K562 (cell line): ENCODE measurements around the gene SERPIND1. TPM values are rescaled to one million over a fixed set of nuclear protein-coding genes. Genes with fewer than 3 reads are reported as not detected.

ENCODE experiments used
- HIVEP1 ChIP-seq: fragments of 250-450 bp; sonication (Bioruptor Pico); IDR thresholded peaks from 2 replicates; pipeline ENCODE4 v1.4.0; 2020; ENCODE audit warnings: mild to moderate bottlenecking
- L3MBTL2 ChIP-seq: fragments of 450-650 bp; IDR thresholded peaks from 2 replicates; pipeline ENCODE4 v1.6.1; 2016; ENCODE audit warnings: mild to moderate bottlenecking, moderate library complexity
- RBM15 ChIP-seq: fragments of 200-400 bp; formaldehyde crosslinking; IDR thresholded peaks from 2 replicates; pipeline ENCODE4 v1.6.1; 2018; ENCODE audit warnings: mild to moderate bottlenecking, low read length, moderate library complexity; ENCODE audit not compliant: insufficient read depth
- TAL1 ChIP-seq: fragments of 450-650 bp; IDR thresholded peaks from 2 replicates; pipeline ENCODE4 v1.6.1; 2016; ENCODE audit warnings: mild to moderate bottlenecking
- ZBTB17 ChIP-seq: fragments of 450-650 bp; formaldehyde crosslinking; IDR thresholded peaks from 2 replicates; pipeline ENCODE4 v1.4.0; 2020; ENCODE audit warnings: mild to moderate bottlenecking
- ZC3H4 ChIP-seq: sonication (generic); formaldehyde crosslinking; IDR thresholded peaks from 2 replicates; pipeline ENCODE4 v1.9.0; 2021; ENCODE audit warnings: missing genetic modification reagents, borderline replicate concordance
- polyA plus RNA-seq, 8 experiments: library from polyadenylated mRNA; depleted of rRNA in 4 of 8; stranded (reverse) in 5 of 8; unstranded in 3 of 8; fragments of >200 nt; fragmentation: Nextera tagmentation in 2 of 8; fragmentation: Illumina TruSeq in 1 of 8; extraction: Ambion mirVana in 2 of 8; extraction: Trizol in 1 of 8; gene quantifications; 2 replicates each; pipeline versions ENCODE4 v1.2.1 to v1.2.3, GENCODE V29; 2011 to 2014; ENCODE audit warnings: inconsistent platforms in 1 of 8, missing spikeins in 1 of 8
- total RNA-seq, 7 experiments: library from RNA; depleted of rRNA in 6 of 7; stranded (reverse); fragments of >200 nt in 6 of 7; fragmentation: Illumina TruSeq in 2 of 7; extraction: Trizol in 2 of 7; gene quantifications; 2 replicates each; pipeline versions ENCODE4 v1.2.1 to v1.2.3, GENCODE V29; 2011 to 2021; ENCODE audit warnings: low replicate concordance in 1 of 7
- TF ChIP-seq, protein P1 (sequence below): fragments of 250-450 bp; sonication (Bioruptor Pico); IDR thresholded peaks from 2 replicates; pipeline ENCODE4 v1.4.0; 2020
- TF ChIP-seq, protein P2 (sequence below): fragments of 150-350 bp; conservative IDR thresholded peaks from 2 replicates; pipeline ENCODE4 v1.6.1; 2014; ENCODE audit warnings: low read length
- TF ChIP-seq, protein P3 (sequence below): fragments of 250-450 bp; sonication (Bioruptor Pico); IDR thresholded peaks from 2 replicates; pipeline ENCODE4 v1.4.0; 2020; ENCODE audit warnings: mild to moderate bottlenecking, moderate library complexity
- TF ChIP-seq, protein P4 (sequence below), 3 experiments: fragments of 200-800 bp in 1 of 3; fragments of 250-450 bp in 1 of 3; fragments of 450-650 bp in 1 of 3; sonication (Bioruptor Pico) in 1 of 3; sonication (Bioruptor generic) in 1 of 3; formaldehyde crosslinking in 1 of 3; IDR thresholded peaks; 2 replicates each; pipeline versions ENCODE4 v1.6.1 to v1.8.0; 2016 to 2022; ENCODE audit warnings: mild to moderate bottlenecking in 2 of 3, missing genetic modification characterization in 2 of 3, missing compliant biosample characterization in 1 of 3, moderate library complexity in 1 of 3

SERPIND1 gene
- total and polyA plus RNA-seq, 9 of the 15 experiments (the other 6 are each of a cell fraction or from before 2014, with no cell fraction given) = 0.04 to 0.11 (median 0.09) TPM; not detected in 6

DNA sequence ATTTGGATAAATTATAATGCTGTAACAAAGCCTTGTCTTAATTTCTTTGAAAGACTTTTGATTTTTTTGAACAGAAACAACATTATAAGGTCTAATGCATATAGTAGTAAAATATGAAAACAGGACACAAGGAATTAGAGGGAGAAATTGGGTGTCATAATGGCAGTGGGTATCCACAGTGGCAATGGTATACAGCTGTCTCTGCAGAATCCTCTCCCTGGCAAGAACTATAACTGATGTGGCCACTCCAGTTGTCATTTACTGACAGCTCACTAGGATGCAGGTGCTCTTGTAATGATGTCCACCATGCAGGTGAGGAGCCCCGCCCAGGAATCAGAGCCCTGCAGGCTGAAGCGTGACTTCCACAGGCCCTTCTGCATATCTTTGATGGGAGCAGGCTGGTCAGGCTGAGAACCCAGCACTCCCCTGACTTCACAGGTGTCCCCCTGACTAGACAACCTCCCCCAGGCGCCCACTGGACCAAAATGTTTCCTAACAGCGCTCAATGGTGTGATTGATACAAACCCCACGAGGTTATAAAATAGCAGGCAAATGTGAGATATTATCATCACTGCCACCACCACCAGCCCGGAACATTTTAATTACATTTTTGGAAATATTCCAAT lies 32.8 kb upstream of the SERPIND1 start (continued):
- TF ChIP-seq, protein P1, sequence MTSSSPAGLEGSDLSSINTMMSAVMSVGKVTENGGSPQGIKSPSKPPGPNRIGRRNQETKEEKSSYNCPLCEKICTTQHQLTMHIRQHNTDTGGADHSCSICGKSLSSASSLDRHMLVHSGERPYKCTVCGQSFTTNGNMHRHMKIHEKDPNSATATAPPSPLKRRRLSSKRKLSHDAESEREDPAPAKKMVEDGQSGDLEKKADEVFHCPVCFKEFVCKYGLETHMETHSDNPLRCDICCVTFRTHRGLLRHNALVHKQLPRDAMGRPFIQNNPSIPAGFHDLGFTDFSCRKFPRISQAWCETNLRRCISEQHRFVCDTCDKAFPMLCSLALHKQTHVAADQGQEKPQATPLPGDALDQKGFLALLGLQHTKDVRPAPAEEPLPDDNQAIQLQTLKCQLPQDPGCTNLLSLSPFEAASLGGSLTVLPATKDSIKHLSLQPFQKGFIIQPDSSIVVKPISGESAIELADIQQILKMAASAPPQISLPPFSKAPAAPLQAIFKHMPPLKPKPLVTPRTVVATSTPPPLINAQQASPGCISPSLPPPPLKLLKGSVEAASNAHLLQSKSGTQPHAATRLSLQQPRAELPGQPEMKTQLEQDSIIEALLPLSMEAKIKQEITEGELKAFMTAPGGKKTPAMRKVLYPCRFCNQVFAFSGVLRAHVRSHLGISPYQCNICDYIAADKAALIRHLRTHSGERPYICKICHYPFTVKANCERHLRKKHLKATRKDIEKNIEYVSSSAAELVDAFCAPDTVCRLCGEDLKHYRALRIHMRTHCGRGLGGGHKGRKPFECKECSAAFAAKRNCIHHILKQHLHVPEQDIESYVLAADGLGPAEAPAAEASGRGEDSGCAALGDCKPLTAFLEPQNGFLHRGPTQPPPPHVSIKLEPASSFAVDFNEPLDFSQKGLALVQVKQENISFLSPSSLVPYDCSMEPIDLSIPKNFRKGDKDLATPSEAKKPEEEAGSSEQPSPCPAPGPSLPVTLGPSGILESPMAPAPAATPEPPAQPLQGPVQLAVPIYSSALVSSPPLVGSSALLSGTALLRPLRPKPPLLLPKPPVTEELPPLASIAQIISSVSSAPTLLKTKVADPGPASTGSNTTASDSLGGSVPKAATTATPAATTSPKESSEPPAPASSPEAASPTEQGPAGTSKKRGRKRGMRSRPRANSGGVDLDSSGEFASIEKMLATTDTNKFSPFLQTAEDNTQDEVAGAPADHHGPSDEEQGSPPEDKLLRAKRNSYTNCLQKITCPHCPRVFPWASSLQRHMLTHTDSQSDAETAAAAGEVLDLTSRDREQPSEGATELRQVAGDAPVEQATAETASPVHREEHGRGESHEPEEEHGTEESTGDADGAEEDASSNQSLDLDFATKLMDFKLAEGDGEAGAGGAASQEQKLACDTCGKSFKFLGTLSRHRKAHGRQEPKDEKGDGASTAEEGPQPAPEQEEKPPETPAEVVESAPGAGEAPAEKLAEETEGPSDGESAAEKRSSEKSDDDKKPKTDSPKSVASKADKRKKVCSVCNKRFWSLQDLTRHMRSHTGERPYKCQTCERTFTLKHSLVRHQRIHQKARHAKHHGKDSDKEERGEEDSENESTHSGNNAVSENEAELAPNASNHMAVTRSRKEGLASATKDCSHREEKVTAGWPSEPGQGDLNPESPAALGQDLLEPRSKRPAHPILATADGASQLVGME (CRISPR knock-in tag) = peak; percentile 78; the same call in 1 of the 2 replicates
- TF ChIP-seq, protein P2, sequence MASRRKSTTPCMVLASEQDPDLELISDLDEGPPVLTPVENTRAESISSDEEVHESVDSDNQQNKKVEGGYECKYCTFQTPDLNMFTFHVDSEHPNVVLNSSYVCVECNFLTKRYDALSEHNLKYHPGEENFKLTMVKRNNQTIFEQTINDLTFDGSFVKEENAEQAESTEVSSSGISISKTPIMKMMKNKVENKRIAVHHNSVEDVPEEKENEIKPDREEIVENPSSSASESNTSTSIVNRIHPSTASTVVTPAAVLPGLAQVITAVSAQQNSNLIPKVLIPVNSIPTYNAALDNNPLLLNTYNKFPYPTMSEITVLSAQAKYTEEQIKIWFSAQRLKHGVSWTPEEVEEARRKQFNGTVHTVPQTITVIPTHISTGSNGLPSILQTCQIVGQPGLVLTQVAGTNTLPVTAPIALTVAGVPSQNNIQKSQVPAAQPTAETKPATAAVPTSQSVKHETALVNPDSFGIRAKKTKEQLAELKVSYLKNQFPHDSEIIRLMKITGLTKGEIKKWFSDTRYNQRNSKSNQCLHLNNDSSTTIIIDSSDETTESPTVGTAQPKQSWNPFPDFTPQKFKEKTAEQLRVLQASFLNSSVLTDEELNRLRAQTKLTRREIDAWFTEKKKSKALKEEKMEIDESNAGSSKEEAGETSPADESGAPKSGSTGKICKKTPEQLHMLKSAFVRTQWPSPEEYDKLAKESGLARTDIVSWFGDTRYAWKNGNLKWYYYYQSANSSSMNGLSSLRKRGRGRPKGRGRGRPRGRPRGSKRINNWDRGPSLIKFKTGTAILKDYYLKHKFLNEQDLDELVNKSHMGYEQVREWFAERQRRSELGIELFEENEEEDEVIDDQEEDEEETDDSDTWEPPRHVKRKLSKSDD = no peak; the same call in 1 of the 2 replicates
- TF ChIP-seq ZBTB17 (CRISPR knock-in tag) (0 out of 2 replicates have a peak, but pooled peaks have one; percentile 34), TAL1 (0 out of 2 replicates have a peak, but pooled peaks have one; percentile 1), ZC3H4 (CRISPR knock-in tag) (no peak), HIVEP1 (CRISPR knock-in tag) (no peak), L3MBTL2 (no peak), RBM15 (no peak)
- TF ChIP-seq, protein P3, sequence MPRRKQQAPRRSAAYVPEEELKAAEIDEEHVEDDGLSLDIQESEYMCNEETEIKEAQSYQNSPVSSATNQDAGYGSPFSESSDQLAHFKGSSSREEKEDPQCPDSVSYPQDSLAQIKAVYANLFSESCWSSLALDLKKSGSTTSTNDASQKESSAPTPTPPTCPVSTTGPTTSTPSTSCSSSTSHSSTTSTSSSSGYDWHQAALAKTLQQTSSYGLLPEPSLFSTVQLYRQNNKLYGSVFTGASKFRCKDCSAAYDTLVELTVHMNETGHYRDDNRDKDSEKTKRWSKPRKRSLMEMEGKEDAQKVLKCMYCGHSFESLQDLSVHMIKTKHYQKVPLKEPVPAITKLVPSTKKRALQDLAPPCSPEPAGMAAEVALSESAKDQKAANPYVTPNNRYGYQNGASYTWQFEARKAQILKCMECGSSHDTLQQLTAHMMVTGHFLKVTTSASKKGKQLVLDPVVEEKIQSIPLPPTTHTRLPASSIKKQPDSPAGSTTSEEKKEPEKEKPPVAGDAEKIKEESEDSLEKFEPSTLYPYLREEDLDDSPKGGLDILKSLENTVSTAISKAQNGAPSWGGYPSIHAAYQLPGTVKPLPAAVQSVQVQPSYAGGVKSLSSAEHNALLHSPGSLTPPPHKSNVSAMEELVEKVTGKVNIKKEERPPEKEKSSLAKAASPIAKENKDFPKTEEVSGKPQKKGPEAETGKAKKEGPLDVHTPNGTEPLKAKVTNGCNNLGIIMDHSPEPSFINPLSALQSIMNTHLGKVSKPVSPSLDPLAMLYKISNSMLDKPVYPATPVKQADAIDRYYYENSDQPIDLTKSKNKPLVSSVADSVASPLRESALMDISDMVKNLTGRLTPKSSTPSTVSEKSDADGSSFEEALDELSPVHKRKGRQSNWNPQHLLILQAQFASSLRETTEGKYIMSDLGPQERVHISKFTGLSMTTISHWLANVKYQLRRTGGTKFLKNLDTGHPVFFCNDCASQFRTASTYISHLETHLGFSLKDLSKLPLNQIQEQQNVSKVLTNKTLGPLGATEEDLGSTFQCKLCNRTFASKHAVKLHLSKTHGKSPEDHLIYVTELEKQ (CRISPR knock-in tag) = 0 out of 2 replicates have a peak, but pooled peaks have one; percentile 3
- TF ChIP-seq, protein P4, sequence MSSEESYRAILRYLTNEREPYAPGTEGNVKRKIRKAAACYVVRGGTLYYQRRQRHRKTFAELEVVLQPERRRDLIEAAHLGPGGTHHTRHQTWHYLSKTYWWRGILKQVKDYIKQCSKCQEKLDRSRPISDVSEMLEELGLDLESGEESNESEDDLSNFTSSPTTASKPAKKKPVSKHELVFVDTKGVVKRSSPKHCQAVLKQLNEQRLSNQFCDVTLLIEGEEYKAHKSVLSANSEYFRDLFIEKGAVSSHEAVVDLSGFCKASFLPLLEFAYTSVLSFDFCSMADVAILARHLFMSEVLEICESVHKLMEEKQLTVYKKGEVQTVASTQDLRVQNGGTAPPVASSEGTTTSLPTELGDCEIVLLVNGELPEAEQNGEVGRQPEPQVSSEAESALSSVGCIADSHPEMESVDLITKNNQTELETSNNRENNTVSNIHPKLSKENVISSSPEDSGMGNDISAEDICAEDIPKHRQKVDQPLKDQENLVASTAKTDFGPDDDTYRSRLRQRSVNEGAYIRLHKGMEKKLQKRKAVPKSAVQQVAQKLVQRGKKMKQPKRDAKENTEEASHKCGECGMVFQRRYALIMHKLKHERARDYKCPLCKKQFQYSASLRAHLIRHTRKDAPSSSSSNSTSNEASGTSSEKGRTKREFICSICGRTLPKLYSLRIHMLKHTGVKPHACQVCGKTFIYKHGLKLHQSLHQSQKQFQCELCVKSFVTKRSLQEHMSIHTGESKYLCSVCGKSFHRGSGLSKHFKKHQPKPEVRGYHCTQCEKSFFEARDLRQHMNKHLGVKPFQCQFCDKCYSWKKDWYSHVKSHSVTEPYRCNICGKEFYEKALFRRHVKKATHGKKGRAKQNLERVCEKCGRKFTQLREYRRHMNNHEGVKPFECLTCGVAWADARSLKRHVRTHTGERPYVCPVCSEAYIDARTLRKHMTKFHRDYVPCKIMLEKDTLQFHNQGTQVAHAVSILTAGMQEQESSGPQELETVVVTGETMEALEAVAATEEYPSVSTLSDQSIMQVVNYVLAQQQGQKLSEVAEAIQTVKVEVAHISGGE (CRISPR knock-in tag; IDR thresholded peaks at IDR 0.05) = 0 out of 6 replicates have a peak, but pooled peaks of 1 of the 3 experiments have one; percentile 41
